GM12875 (cell line): ENCODE data around the gene EGLN1.
A peak's percentile ranks its signal among the peaks of the same experiment; 100 is the strongest.
"Not testable (repeated sequence)": the region's sequence is repeated elsewhere in the genome, so short reads cannot be mapped to it uniquely, and the experiment has no call there.

Experiments
- H3K4me3 ChIP-seq: one replicate; pipeline ENCODE4 v1.5.1; 2011; ENCODE audit warnings: low read depth, low read length, control low read depth
- TF ChIP-seq, protein P1 (sequence below): IDR thresholded peaks from 2 replicates; pipeline ENCODE4 v1.5.1; 2011; ENCODE audit warnings: low read depth, mild to moderate bottlenecking, control low read depth, inconsistent platforms, low read length, moderate library complexity, borderline replicate concordance; ENCODE audit not compliant: insufficient read depth

EGLN1 gene

DNA sequence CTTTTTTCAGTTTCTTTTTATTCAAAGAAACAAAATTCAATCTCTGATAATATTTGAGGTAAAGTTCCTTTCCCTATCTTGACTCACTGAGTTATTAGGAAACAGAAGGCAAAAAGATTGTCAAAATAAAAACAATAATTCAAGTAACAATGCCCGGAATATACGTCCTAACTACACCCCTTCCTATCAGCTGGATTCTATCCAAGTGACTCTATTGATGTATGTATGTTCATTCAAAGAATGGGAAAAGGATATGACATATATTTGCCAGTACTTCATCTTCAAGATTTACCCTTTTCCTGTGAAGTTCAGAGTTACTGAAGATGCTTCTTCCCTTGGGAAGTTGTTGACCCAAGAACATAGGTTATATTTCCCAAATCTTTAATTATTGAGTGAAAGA is 70.3 kb downstream of the EGLN1 start:
- TF ChIP-seq, protein P1, sequence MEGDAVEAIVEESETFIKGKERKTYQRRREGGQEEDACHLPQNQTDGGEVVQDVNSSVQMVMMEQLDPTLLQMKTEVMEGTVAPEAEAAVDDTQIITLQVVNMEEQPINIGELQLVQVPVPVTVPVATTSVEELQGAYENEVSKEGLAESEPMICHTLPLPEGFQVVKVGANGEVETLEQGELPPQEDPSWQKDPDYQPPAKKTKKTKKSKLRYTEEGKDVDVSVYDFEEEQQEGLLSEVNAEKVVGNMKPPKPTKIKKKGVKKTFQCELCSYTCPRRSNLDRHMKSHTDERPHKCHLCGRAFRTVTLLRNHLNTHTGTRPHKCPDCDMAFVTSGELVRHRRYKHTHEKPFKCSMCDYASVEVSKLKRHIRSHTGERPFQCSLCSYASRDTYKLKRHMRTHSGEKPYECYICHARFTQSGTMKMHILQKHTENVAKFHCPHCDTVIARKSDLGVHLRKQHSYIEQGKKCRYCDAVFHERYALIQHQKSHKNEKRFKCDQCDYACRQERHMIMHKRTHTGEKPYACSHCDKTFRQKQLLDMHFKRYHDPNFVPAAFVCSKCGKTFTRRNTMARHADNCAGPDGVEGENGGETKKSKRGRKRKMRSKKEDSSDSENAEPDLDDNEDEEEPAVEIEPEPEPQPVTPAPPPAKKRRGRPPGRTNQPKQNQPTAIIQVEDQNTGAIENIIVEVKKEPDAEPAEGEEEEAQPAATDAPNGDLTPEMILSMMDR, result no peak

DNA sequence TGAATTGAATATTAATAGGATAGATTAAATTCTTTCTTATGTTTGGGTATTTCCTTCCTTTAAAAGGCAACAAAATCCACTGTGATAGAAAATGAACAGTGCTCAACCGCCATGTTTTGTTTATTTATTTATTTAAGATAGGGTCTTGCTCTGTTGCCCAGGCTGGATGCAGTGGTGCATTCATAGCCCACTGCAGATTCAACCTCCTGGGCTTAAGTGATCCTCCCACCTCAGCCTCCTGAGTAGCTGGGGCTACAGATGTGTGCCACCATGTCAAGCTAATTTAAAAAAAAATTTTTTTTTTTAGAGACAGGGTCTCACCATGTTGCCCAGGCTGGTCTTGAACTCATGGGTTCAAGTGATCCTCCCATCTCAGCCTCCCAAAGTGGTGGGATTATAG is 73.2 kb downstream of the EGLN1 start:
- H3K4me3 ChIP-seq, result not testable (repeated sequence)

More for the DNA sequence above, 70.3 kb downstream of the EGLN1 start:
- H3K4me3 ChIP-seq, result no peak overlapping the region

DNA sequence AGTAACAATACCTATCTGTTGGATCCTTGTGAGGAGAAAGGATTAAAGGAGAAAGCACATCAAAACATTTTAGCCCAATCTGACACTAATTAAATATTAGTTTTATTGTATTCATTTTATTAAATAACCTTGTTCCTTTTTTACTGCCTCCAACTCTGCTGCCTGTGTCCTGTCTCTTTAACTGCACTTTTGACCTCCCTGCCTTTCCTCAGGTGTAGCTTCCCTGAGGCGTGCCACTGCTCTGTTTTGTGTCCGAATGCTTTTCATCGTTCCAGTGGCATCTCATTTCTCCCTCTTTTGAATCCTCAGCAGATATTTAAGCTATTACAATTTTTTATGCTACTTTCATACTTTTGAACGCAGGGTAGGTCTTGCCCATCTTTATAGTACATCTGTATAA is 73.6 kb downstream of the EGLN1 start:
- TF ChIP-seq, protein P1, result no peak
- H3K4me3 ChIP-seq, result no peak overlapping the region

DNA sequence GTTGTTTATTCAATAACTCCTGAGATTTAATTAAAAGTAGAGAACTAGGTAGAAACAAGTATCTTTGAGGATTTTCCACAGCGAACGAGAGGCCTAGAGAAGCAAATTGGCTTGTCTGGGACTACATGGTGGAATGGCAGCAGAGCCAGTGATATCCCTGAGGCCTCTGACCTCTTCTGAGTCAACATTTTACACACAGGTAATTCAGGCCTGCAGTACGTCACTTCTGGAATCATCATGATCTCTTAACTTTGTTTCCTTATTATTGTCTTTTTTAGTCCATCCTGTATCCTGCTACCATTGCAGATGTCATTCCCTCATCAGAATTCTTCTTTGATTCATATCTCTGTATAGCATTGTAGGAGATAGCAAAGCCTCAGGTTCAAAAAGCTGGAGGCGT is 74.1 kb downstream of the EGLN1 start:
- no peak overlapping the region for H3K4me3 ChIP-seq
- TF ChIP-seq, protein P1, result no peak

DNA sequence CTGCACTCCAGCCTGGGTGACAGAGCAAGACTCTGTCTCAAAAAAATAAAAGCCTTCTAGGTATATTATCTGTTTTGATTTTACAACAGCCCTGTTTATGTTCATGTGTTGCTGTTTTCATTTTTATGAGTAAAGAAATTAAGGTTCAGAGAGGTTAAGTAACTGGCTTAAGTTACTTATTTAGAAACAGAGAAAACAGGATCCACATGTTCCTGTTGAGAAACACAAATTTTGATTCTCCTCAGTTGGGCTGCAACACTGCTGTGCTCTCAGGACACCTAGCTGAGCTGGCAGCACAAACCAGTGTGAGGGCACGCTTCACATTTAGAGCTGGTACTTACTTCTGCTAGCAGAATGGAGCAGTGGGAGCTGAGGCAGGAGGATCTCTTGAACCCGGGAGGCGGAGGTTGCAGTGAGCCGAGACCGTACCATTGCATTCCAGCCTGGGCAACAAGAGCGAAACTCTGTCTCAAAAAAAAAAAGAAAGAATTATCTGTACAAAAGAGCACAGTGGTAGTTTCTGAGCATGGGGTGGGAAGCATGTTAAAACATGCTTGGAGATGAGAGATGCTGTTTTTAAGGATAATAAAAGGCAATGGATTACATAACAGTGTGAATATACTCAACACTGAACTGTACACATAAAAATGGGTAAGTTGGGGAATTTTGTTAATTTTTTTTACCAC is 81.6 kb downstream of the EGLN1 start:
- TF ChIP-seq, protein P1, result no peak
- no peak overlapping the region for H3K4me3 ChIP-seq

DNA sequence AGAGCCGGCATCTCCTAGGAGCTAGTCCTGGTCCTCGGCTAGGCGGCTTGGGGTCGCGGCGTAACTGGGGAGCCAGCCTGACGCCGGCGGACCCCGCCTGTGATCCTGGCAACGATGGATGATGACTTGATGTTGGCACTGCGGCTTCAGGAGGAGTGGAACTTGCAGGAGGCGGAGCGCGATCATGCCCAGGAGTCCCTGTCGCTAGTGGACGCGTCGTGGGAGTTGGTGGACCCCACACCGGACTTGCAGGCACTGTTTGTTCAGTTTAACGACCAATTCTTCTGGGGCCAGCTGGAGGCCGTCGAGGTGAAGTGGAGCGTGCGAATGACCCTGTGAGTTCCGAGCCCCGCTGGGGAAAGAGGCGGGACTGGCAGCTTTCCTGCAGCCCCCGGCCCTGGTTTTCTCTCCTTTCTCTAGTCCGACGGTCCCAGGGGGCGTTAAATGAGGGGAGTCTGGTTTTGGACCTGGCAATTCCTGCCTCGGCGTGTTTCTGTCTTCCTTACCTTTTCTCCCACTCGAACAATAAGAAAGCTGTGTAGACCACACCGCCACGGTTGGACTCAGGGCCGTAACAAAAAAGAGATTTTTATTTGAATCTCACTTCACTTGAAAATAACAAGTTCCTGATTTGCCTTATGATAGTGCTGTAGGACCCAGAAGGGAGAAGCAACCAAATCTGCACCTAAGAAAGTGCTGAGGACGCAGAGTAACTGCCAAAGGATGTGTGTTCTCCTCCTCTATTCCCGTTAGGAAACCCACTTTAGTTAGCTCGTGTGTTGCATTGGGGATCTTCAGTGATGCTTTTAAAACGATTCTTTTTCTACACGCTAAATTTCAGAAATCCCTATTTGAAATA is 83.6 kb downstream of the EGLN1 start, which contains the start of gene SPRTN:
Gene SPRTN (plus strand): TSS at position 24 of the 859 bp plus-strand sequence. CDS start 91 bp downstream, at position 115.
- TF ChIP-seq, protein P1, result no peak
- peak within 1 kb of the TSS; percentile 90 for H3K4me3 ChIP-seq

DNA sequence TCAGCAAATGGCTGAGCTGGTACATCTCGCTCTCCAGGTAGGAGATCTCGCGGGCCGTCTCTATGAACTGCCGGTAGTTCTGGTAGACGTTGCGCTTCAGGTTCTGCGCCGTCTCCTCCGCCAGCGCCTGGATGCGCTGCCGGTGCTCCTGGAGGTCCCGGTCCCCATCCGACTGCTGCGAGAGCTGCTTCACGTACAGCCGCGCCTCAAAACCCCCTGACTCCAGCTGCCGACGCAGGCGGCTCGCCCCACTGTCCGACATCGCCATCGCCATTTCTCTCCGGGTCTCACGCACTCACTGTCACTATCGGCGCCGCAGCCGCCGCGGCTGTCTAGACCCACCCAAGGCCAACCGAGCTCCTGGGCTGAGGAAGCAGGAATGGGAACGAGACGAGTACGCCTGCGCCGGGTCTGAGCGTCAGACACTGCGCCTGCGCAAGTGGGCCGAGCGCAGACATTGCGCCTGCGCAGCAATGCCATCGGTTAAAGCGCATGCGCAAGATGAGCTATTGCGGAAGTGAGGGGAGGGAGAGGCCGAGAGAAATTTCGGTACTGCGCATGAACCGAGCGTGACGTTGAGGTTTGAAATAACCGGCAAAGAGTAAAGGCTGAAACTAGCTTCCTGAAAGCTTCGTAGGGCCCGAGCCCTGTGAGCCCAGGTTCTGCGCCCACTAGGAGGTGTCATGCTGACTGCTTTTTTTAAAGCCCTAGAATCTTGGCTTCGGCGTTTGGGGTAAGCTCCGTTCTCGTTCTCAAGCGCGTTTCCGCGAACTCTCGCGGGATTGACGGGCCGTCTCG is 84.4 kb downstream of the EGLN1 start, which contains the start of gene EXOC8:
Gene EXOC8 (minus strand): TSS at position 381 of the 798 bp plus-strand sequence. CDS start 107 bp downstream, at position 274.
- TF ChIP-seq, protein P1, result 0 out of 2 replicates have a peak, but pooled peaks have one; percentile 2
- peak within 1 kb of the TSS; percentile 90 for H3K4me3 ChIP-seq
